MM.1S (cell line): ENCODE measurements around the gene OTOS.

Experiments used
- DNase-seq: peaks from one replicate; pipeline ENCODE4 v3.0.0-alpha.2; 2015
- H2AFZ ChIP-seq: fragments of 300-600 bp; sonication (generic); 2 replicates; pipeline ENCODE4 v1.6.0; 2016; ENCODE audit warnings: antibody characterized with exemption, low read length
- H3F3A ChIP-seq: fragments of 300-600 bp; sonication (generic); 2 replicates; pipeline ENCODE4 v1.6.1; 2016; ENCODE audit warnings: mild to moderate bottlenecking, antibody characterized with exemption, low read length, moderate library complexity, mixed read lengths; ENCODE audit not compliant: insufficient read depth
- H3K27ac ChIP-seq: fragments of 300-600 bp; sonication (generic); 2 replicates; pipeline ENCODE4 v1.5.1; 2016; ENCODE audit warnings: mild to moderate bottlenecking, low read length
- H3K27me3 ChIP-seq: fragments of 300-600 bp; sonication (generic); replicated peaks from 2 replicates; pipeline ENCODE4 v1.6.0; 2016; ENCODE audit warnings: low read length; ENCODE audit not compliant: insufficient read depth
- H3K36me3 ChIP-seq: fragments of 300-600 bp; sonication (generic); replicated peaks from 2 replicates; pipeline ENCODE4 v1.6.1; 2016; ENCODE audit warnings: mild to moderate bottlenecking, low read length, mixed read lengths; ENCODE audit not compliant: insufficient read depth
- H3K4me1 ChIP-seq: fragments of 300-600 bp; sonication (generic); 2 replicates; pipeline ENCODE4 v1.6.1; 2016; ENCODE audit warnings: low read length, mixed read lengths
- H3K4me2 ChIP-seq: fragments of 300-600 bp; sonication (generic); 2 replicates; pipeline ENCODE4 v1.6.0; 2016; ENCODE audit warnings: low read depth, low read length
- H3K4me3 ChIP-seq: fragments of 300-600 bp; sonication (generic); 2 replicates; pipeline ENCODE4 v1.5.1; 2016; ENCODE audit warnings: low read length, mixed read lengths
- H3K79me2 ChIP-seq: fragments of 300-600 bp; sonication (generic); 2 replicates; pipeline ENCODE4 v1.6.1; 2016; ENCODE audit warnings: mixed run types, low read length, mixed read lengths
- H3K9ac ChIP-seq: fragments of 300-600 bp; sonication (generic); 2 replicates; pipeline ENCODE4 v1.6.1; 2016; ENCODE audit warnings: low read length, mixed read lengths
- H3K9me2 ChIP-seq: fragments of 300-600 bp; sonication (generic); replicated peaks from 2 replicates; pipeline ENCODE4 v1.6.1; 2016; ENCODE audit warnings: mild to moderate bottlenecking, low read length, mixed read lengths; ENCODE audit not compliant: insufficient read depth
- H3K9me3 ChIP-seq: fragments of 300-600 bp; sonication (generic); replicated peaks from 2 replicates; pipeline ENCODE4 v1.6.1; 2016; ENCODE audit warnings: mild to moderate bottlenecking, low read length, mixed read lengths; ENCODE audit not compliant: insufficient read depth
- H4K20me1 ChIP-seq: fragments of 300-600 bp; sonication (generic); 2 replicates; pipeline ENCODE4 v1.6.1; 2016; ENCODE audit warnings: mild to moderate bottlenecking, low read length, moderate library complexity, mixed read lengths; ENCODE audit not compliant: insufficient read depth
- CTCF ChIP-seq: fragments of 300-600 bp; sonication (generic); IDR thresholded peaks from 2 replicates; pipeline ENCODE4 v1.5.1; 2016; ENCODE audit warnings: antibody characterized with exemption, low read length, mixed read lengths
- EZH2 ChIP-seq: fragments of 300-600 bp; sonication (generic); optimal IDR thresholded peaks from 2 replicates; pipeline ENCODE3; 2017; ENCODE audit warnings: low read depth, mild to moderate bottlenecking, antibody characterized with exemption, low read length, mixed read lengths
- EZH2phosphoT487 ChIP-seq: fragments of 300-600 bp; sonication (generic); IDR thresholded peaks from 2 replicates; pipeline ENCODE4 v1.6.1; 2018; ENCODE audit warnings: antibody characterized with exemption, low read length

Gene OTOS

GRCh38 chr2:240174496-240174895 lies 34.0 kb upstream of the OTOS start:
- Histone ChIP-seq H3K27ac (no peak overlapping the region), H3F3A (no peaks in the 10 kb centered on the region), H2AFZ (no peak overlapping the region), H3K4me3 (no peak overlapping the region), H3K4me2 (no peak overlapping the region), H3K79me2 (no peaks in the 10 kb centered on the region), H3K4me1 (no peaks in the 10 kb centered on the region), H4K20me1 (no peaks in the 10 kb centered on the region), H3K9me3 (no peaks in the 10 kb centered on the region), H3K27me3 (peaks cover 45% of the 10 kb centered on the region), H3K9me2 (no peaks in the 10 kb centered on the region), H3K9ac (no peak overlapping the region), H3K36me3 (no peaks in the 10 kb centered on the region)
- no peak for TF ChIP-seq CTCF
- TF ChIP-seq EZH2phosphoT487, result no peak
- TF ChIP-seq EZH2, result no peak
- no peak for DNase-seq

GRCh38 chr2:240172071-240172895 lies 31.8 kb upstream of the OTOS start:
- Histone ChIP-seq H3K9me3 (no peaks in the 10 kb centered on the region), H3K4me1 (no peaks in the 10 kb centered on the region), H3K27me3 (peaks cover 40% of the 10 kb centered on the region), H3K4me3 (no peak overlapping the region), H3K27ac (no peak overlapping the region), H3K4me2 (no peak overlapping the region), H4K20me1 (no peaks in the 10 kb centered on the region), H3K9me2 (no peaks in the 10 kb centered on the region), H3K36me3 (no peaks in the 10 kb centered on the region), H3F3A (no peaks in the 10 kb centered on the region), H3K79me2 (no peaks in the 10 kb centered on the region), H2AFZ (no peak overlapping the region), H3K9ac (no peak overlapping the region)
- TF ChIP-seq CTCF (no peak), EZH2phosphoT487 (no peak), EZH2 (no peak)
- DNase-seq, result no peak

- Histone ChIP-seq H3K79me2 (no peaks in the 10 kb centered on the region), H3F3A (no peaks in the 10 kb centered on the region), H2AFZ (no peak overlapping the region), H3K27me3 (peaks cover 29% of the 10 kb centered on the region), H3K27ac (no peak overlapping the region), H3K4me1 (no peaks in the 10 kb centered on the region), H3K4me2 (no peak overlapping the region), H3K9me2 (no peaks in the 10 kb centered on the region), H3K4me3 (no peak overlapping the region), H3K9me3 (no peaks in the 10 kb centered on the region), H3K9ac (no peak overlapping the region), H4K20me1 (no peaks in the 10 kb centered on the region), H3K36me3 (no peaks in the 10 kb centered on the region)
- no peak for TF ChIP-seq EZH2
- no peak for TF ChIP-seq EZH2phosphoT487
- no peak for TF ChIP-seq CTCF
- DNase-seq, result no peak
Observed at GRCh38 chr2:240170883-240171282, 30.4 kb upstream of the OTOS start.
